Colon (tissue), 2 donors: ENCODE data around the gene USP32.
"Not testable (repeated sequence)": the region's sequence is repeated elsewhere in the genome, so short reads cannot be mapped to it uniquely, and the experiment has no call there.

Experiments
- FAIRE-seq: peaks from 2 replicates; lab custom pipeline; 2012; peaks lifted over from hg19 to GRCh38; lab: Jason Lieb, UNC
- donor health status: control.
- donor health status: control.

USP32 gene

DNA sequence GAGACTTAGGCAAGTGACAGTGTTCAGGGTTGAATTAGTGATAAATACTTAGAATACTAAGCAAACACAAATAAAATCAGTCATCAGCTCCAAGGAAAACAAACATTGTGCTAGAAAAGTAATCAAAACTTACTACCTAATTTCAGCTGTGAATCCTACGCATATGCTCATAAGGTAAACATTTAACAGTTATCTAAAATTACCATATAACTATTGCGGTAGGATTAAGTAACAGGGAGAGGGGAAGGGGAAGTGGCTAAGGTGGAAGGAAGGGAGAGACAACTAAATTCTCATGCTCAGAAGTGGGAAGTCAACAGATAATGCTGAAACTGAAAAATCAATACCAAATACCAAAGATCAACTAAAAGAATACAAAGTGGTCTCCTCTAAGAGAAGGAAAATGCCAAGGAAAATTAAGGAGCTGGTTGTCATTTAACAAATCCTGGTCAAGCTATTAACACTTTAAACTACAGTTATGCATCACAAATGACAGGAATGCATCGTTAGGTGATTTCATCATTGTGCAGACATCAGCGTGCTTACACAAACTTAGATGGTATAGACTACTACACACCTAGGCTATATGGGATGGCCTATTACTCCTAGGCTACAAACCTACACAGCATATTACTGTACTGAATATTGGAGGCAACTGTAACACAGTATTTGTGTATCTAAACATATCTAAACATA lies 20.0 kb downstream of the USP32 start:
- FAIRE-seq: no peak

GRCh38 chr17:60371416-60371815 lies 20.5 kb downstream of the USP32 start:
- FAIRE-seq: no peak

DNA sequence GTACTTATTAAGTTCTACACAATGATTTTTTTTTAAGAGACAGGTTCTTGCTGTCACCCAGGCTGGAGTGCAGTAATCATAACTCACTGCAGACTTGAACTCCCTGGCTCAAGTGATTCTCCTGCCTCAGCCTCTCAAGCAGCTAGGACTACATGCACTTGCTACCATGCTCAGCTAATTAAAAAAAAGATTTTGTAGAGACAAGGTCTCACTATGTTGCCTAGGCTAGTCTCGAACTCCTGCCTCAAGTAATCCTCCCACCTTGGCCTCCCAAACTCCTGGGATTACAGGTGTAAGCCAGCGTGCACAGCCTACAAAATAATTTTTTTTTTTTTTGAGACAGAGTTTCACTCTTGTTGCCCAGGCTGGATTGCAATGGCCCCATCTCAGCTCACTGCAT lies 22.2 kb downstream of the USP32 start:
- FAIRE-seq: no peak

DNA sequence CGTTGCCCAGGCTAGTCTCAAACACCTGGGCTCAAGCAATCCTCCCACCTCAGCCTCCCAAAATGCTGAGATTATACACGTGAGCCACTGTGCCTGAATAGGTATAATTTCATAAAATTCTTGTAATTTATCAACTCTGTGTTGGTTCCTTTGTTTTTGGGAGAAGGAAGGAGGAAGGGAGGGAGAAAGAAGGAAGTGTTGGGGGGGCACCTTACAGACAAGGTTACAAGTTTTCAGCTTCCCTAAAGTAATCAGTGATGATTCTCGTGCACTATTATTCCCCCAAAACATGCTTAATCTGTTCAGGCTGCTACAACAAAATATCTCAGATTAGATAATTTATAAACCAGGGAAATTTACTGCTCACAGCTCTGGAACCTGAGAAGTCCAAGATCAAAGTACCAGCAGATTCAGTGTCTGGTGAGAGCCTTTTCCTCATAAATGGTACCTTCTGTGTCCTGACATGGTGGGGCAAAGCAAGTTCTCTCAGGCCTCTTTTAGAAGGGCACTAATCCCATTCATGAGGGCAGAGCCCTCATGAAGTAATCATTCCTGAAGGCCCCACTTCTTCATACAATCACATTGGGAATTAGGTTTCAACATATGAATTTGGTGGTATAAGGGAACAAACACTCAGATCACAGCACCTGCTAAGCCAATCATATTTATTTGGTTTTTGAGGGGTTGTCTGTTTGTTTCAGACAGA lies 28.1 kb downstream of the USP32 start:
- FAIRE-seq: no peak

DNA sequence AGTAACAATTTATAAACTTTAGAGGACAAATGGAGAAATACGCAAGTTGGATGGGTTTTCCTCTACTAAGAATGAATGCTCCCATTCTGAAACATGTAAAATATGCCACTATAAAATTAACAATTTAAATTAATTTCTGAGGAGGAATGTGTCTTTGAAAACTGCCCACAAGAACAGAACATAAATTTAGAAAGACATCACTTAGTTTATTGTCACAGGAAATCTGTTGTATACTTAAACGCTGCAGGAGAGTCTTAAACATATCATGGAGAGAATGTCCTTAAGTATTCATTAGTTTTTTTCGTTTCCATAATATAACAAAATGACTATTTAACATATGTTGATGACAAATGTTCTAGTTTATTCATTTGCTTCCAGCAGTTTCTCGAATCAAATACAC lies 29.6 kb downstream of the USP32 start:
- FAIRE-seq: no peak

DNA sequence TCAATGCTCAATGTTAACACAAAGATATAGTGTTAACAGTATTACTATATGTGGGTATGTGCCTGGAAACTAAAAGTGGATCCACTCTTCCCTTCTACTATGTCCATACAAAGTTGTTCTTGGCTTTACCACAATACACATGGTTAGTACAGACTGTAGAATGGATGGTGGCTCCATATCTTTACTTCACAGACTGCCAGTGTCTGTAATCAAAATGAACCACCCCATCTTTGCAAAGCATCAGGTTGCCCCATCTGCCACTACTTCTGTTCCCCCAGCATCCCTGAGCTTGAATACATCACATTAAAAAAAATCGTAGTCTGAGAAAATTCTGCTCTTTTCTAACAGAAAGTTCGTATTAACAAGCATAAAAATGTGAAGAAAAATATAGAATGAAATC lies 30.0 kb downstream of the USP32 start:
- FAIRE-seq: no peak

DNA sequence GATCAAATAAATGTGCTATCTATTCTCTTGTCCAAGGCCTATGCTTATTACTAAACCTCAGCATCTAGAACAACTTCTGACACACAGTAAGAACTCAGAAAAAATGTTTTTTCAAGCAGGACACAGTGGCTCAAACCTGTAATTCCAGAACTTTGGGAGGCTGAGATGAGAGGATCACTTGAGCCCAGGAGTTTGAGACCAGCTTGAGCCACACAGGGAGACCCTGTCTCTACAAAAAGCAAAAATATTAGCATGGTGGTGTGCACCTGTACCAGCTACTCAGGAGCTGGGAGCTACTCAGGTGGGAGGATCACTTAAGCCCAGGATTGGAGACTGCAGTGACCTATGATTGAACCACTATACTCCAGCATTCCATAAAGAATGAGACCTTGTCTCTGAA lies 32.5 kb downstream of the USP32 start:
- no peak for FAIRE-seq

- FAIRE-seq: no peak
Observed at GRCh38 chr17:60358606-60359225, 33.2 kb downstream of the USP32 start.

- no peak for FAIRE-seq
Observed at GRCh38 chr17:60356940-60357339, 35.0 kb downstream of the USP32 start.

DNA sequence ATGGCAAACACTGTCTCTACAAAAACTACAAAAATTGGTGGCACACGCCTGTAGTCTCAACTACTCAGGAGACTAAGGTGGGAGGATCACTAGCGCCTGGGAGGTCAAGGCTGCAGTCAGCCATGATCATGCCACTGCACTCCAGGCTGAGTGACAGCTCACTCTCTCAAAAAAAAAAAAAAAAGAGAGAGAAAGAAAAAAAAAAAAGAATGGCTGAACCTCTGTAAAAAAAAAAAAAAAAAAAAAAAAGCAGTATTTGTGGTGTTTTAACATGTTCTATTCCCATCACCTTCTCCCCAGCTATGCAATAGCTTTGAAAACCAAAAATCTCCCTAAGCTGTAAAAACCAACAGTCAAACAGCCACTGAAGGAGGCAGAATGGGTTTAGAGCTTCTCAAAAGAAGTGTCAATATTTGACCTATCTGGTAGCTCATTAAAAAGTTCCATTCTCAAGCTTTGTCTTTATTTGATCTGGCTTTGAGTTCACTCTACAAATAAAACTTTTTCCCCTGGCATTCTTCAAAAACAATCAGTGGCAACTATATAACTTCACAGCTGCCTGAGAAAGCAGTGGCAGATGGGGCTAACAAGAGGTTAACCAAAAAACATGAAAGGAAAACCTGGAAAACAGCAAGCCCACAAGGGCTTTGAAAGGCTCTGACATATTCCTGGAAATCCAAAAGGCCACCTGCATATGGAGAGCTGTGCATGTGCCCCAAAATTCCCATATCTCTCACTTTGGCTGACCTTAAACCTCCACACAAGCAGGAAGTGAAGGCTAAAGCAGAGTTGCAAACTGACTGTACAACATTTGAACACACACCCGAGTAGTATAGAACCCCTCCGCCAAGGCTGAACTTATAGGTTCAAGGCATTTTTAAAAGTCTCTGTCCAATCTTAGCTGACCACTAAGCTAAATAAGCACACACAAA lies 36.0 kb downstream of the USP32 start:
- no peak for FAIRE-seq

- no peak for FAIRE-seq
Observed at GRCh38 chr17:60354223-60354622, 37.7 kb downstream of the USP32 start.

- no peak for FAIRE-seq
Observed at GRCh38 chr17:60353773-60354172, 38.2 kb downstream of the USP32 start.

- FAIRE-seq: no peak
Observed at GRCh38 chr17:60352569-60352968, 39.4 kb downstream of the USP32 start.

- no peak for FAIRE-seq
Observed at GRCh38 chr17:60352071-60352470, 39.9 kb downstream of the USP32 start.

- FAIRE-seq: no peak
Observed at GRCh38 chr17:60351012-60351695, 40.8 kb downstream of the USP32 start.

DNA sequence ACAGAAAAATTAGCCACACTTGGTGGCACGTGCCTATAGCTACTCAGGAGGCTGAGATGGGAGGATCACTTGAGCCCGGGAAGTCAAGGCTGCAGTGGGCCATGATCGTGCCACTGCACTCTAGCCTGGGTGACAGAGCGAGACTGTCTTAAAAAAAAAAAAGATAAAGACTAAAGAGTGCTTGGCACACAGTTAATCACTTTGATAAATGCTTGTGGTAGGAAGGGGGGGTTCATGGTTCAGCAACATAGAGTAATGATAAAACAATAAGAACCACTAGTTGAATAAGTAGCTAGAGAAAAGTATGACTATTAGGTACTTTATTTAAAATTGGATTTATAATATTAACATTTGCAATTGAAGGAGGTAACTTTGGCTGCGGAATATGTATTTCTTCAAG lies 43.3 kb downstream of the USP32 start:
- no peak for FAIRE-seq

- no peak for FAIRE-seq
Observed at GRCh38 chr17:60345233-60345632, 46.7 kb downstream of the USP32 start.

- FAIRE-seq: not testable (repeated sequence)
Observed at GRCh38 chr17:60342492-60342891, 49.4 kb downstream of the USP32 start.

DNA sequence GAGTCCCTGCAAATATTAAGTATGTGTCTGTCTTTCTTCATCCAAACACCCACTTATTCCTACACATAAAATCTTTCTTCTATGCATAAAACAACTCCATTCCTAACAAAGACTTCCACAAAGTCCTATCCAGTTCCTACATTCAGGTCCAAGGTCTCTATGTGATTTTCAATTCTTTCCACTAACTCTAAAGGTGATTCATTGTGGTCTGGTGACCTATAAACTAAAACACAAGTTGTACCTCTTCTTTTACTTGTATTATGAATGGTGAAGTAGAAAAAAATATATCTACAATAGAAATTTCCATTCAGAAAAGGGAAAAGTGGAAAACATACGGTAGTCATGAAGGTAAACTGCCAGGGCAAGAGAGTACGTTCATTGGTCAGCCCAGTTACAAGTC lies 56.6 kb downstream of the USP32 start:
- FAIRE-seq: no peak

GRCh38 chr17:60333628-60334031 lies 58.3 kb downstream of the USP32 start:
- FAIRE-seq: no peak

DNA sequence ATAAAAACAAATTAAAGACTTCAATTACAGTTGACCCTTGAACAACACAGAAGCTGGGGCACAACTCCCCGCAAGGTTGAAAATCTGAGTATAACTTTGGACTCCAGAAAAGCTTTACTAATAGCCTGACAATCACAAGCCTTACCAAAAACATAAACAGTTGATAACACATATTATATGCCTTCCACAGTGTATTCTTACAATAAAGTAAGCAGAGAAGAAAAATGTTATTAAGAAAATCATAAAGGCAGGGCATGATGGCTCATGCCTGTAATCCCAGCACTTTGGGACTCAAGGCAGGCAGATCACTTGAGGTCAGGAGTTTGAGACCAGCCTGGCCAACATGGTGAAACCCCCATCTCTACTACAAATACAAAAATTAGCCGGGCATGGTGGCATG lies 58.9 kb downstream of the USP32 start:
- FAIRE-seq: not testable (repeated sequence)

DNA sequence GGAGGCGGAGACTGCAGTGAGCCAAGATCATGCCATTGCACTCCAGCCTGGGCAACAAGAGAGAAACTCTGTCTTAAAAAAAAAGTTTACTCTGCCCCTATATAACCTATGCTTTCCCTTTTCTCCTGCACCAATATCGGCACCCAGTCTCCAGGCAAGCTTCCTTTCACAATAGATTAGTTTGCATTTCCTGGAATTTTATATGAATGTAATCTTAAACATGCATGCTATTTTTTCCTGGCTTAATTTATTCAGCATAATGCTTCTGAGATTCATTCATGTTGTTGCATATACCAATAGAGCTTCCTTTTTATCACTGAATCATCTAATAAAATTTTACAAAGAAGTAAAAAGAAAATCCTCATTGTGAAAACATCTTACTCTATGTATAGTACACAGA lies 59.4 kb downstream of the USP32 start:
- no peak for FAIRE-seq
